WTC11 (cell line): ENCODE measurements around the gene UTF1.

Experiments
- ATF3 ChIP-seq: sonication (generic); formaldehyde crosslinking; conservative IDR thresholded peaks from 2 replicates; pipeline ENCODE4 v1.8.1; 2022; ENCODE audit warnings: mild to moderate bottlenecking, missing genetic modification reagents
- CTCF ChIP-seq: fragments of 200-600 bp; IDR thresholded peaks from 2 replicates; pipeline ENCODE4 v1.8.0; 2022; ENCODE audit warnings: antibody characterized with exemption
- ESRRA ChIP-seq: sonication (generic); formaldehyde crosslinking; IDR thresholded peaks from 2 replicates; pipeline ENCODE4 v1.8.1; 2022; ENCODE audit warnings: mild to moderate bottlenecking, missing genetic modification reagents, borderline replicate concordance
- FOXK1 ChIP-seq: sonication (generic); formaldehyde crosslinking; IDR thresholded peaks from 2 replicates; pipeline ENCODE4 v1.8.0; 2022; ENCODE audit warnings: mild to moderate bottlenecking, moderate library complexity, missing genetic modification reagents
- JAZF1 ChIP-seq: fragments of 250-450 bp; sonication (Bioruptor Pico); IDR thresholded peaks from 2 replicates; pipeline ENCODE4 v1.9.0; 2021; ENCODE audit warnings: moderate library complexity, mild to moderate bottlenecking, inconsistent platforms
- PRDM15 ChIP-seq: sonication (generic); formaldehyde crosslinking; IDR thresholded peaks from 2 replicates; pipeline ENCODE4 v1.8.0; 2022; ENCODE audit warnings: missing genetic modification reagents
- RELA ChIP-seq: sonication (generic); formaldehyde crosslinking; IDR thresholded peaks from 2 replicates; pipeline ENCODE4 v1.8.1; 2022; ENCODE audit warnings: missing genetic modification reagents, mild to moderate bottlenecking, borderline replicate concordance
- SP1 ChIP-seq: sonication (generic); formaldehyde crosslinking; conservative IDR thresholded peaks from 2 replicates; pipeline ENCODE4 v1.8.1; 2022; ENCODE audit warnings: missing genetic modification reagents
- STAT6 ChIP-seq: sonication (generic); formaldehyde crosslinking; conservative IDR thresholded peaks from 2 replicates; pipeline ENCODE4 v1.8.1; 2023; ENCODE audit warnings: mild to moderate bottlenecking, low read depth, missing genetic modification reagents, moderate library complexity
- TCF7 ChIP-seq: sonication (generic); formaldehyde crosslinking; IDR thresholded peaks from 2 replicates; pipeline ENCODE4 v1.8.0; 2022; ENCODE audit warnings: mild to moderate bottlenecking, low read depth, missing genetic modification reagents, moderate library complexity
- ZNF232 ChIP-seq: sonication (generic); formaldehyde crosslinking; IDR thresholded peaks from 2 replicates; pipeline ENCODE4 v1.8.0; 2022; ENCODE audit warnings: mild to moderate bottlenecking, missing genetic modification reagents
- ZNF317 ChIP-seq: sonication (generic); formaldehyde crosslinking; IDR thresholded peaks from 2 replicates; pipeline ENCODE4 v1.8.1; 2023; ENCODE audit warnings: low read depth, mild to moderate bottlenecking, moderate library complexity, missing genetic modification reagents, borderline replicate concordance

- TF ChIP-seq CTCF, result no peak
- TF ChIP-seq ZNF232, result no peak
- no peak for TF ChIP-seq FOXK1 (CRISPR knock-in tag)
- no peak for TF ChIP-seq RELA
- TF ChIP-seq STAT6 (CRISPR knock-in tag), result no peak
- no peak for TF ChIP-seq ZNF317
- no peak for TF ChIP-seq JAZF1
- TF ChIP-seq SP1 (CRISPR knock-in tag), result no peak
- TF ChIP-seq ATF3 (CRISPR knock-in tag), result no peak
- no peak for TF ChIP-seq TCF7 (CRISPR knock-in tag)
- TF ChIP-seq PRDM15, result no peak
- TF ChIP-seq ESRRA (CRISPR knock-in tag), result no peak
These were observed 42.7 kb upstream of the UTF1 start for GRCh38 chr10:133187091-133187905.
